ENCODE measurements around the gene ACTN3.
"Not testable (repeated sequence)": the region's sequence is repeated elsewhere in the genome, so short reads cannot be mapped to it uniquely, and the experiment has no call there.

The ACTN3 gene

GRCh38 chr11:66567787-66568123 is 21.1 kb downstream of the ACTN3 start:
- no peak for DNase-seq

DNA sequence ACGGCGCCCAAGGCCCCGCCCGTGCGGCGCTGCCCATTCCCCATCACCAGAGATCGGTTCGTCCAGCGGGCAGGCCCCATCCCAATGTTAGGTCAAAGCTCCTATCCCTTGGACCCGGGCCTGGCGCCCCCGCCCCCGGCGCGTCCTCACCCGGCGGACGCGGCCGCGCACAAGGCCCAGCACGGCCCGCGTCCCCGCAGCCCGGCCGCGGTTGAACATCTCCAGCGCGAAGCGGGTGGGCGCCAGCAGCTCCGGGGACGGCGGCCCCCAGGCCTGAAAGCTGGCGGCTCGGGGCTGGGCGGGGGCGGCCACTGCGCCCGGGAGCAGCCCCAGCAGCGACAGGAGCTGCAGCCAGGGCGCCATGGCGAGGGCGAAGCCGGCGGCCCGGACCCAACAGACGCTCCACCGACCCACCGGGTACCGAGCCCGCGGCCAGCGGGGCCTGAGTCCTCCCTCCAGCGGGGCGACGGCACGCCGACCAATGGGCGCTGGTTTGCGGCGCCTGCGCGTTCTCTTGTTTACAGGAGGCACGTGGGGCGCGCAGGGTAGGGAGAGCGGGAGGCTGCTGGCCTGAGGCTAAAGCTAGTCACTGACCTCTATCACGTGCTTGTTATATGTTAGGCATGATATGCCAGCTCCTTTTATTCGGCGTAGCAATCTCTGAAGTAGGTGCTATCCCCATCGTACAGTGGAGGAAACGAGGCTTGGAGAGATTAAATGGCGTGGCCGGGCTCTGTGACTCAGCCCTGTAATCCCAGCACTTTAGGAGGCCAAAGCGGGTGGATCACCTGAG is 21.6 kb downstream of the ACTN3 start, which contains the start of gene CTSF:
TSS of gene CTSF (minus strand) at position 483 of the 793 bp plus-strand sequence. CDS start at position 363, 120 bp downstream.
- peak; percentile 74 for DNase-seq

GRCh38 chr11:66569076-66569475 is 22.4 kb downstream of the ACTN3 start:
- DNase-seq, result no peak

GRCh38 chr11:66570079-66570849 is 23.6 kb downstream of the ACTN3 start:
- no peak for DNase-seq

- DNase-seq, result no peak
Observed at GRCh38 chr11:66570850-66571180, 24.1 kb downstream of the ACTN3 start.

DNA sequence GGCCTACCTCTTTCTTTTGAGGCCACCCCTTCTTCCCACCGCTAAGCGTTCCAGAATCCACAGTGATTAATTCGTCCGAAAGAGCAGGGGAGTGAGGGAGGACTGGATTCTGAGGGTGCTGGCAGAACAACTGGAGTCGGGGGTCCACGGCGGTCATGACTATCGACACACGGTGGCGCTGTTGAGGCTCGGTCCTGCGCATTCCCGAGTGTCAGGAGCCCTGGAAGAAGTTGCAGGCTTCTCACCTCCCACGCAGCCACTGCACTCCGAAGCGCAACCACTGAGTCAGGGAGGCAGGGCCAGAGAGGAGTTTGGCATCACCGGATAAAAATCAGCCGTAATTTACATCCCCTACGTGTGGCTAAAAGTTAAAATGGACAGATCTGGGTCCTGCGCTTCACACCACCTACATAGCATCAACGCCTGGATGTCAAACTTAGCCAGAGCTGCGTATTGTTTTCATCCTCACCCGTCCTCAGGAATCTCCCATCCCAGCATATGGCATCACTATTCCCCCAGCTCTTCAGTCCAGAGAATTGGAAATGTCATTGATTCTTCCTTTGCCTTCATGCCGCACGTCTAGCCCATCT is 32.4 kb downstream of the ACTN3 start:
- DNase-seq, result peak; percentile 70

DNA sequence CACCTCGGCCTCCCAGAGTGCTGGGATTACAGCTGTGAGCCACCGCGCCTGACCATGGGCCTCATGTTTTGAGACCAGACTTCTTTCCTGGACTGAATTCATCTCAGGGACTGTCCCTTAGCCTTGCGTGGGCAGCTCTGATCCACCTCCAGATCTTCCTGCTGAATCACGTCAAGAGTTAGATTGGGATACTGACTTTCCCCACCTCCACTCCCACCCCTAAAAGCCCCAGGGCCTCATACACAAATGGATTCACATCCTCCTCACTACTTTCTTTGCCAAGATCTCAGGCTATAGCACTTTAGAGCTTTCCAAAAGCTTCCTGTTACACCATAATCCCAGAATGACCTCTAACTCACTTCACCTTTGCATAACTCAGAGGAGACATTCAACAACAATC is 34.1 kb downstream of the ACTN3 start:
- no peak for DNase-seq

GRCh38 chr11:66581261-66581660 is 34.6 kb downstream of the ACTN3 start:
- no peak for DNase-seq

- DNase-seq, result not testable (repeated sequence)
Observed at GRCh38 chr11:66582565-66583147, 36.0 kb downstream of the ACTN3 start.

- DNase-seq, result not testable (repeated sequence)
Observed at GRCh38 chr11:66585447-66585846, 38.7 kb downstream of the ACTN3 start.

DNA sequence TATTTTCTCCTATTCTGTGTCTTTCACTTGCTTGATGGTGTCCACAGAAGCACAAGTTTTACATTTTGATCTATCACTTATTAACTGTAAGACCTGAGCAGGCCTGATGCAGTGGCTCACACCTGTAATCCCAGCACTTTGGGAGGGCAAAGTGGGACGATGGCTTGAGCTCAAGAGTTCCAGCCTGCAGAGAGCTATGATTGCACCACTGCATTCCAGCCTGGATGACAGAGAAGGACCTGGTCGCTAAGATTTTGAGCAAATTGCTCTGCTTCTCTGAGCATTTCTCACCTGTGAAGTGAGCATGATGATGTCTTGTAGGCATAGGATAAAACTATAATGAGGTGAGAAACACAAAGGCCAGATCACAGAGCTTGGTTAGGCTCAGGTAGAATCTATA is 39.4 kb downstream of the ACTN3 start:
- DNase-seq, result no peak

GRCh38 chr11:66589315-66589714 is 42.6 kb downstream of the ACTN3 start:
- not testable (repeated sequence) for DNase-seq

DNA sequence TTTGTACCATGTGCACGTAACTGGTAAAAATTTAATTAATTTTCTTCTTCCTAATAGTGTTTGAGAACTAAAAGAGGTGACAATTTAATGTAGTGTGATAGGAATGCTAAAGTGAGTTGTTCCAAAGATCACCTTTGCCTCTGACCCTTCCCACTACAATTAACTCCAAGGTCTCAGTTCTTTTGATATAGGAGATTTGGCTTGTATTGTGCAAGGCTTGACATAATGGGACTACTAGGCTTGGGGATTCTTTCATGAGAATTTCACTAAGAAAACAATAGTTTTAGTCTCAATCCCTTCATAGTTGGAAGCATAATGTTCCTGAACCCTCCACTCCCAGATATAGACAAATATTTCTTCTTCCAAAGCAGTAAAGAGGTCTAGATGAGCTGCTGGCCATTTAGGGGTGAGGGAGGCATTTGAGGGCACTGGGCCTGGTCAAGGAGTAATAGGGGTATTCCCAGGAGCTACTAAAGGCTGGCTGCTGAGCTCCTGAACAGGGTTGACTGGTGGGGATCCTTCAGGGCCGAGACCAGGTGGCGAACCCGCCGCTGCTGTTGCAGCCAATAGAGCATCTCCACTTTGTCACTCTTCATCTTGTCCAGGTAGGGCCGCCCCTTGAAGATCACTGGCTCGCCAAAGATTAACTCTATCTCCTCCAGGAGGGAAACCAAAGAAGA is 43.4 kb downstream of the ACTN3 start:
- DNase-seq, result no peak

GRCh38 chr11:66591175-66591574 is 44.5 kb downstream of the ACTN3 start:
- DNase-seq, result no peak

- peak; percentile 94 for DNase-seq
Observed at GRCh38 chr11:66592457-66593302, 46.0 kb downstream of the ACTN3 start, which contains the start of the genes CCDC87 and CCS. TSS of gene CCDC87 (minus strand) at chr11:66593063. CDS start at chr11:66593015, 48 bp downstream. TSS of gene CCS (plus strand) at chr11:66593185. CDS start at chr11:66593262, 77 bp downstream.

DNA sequence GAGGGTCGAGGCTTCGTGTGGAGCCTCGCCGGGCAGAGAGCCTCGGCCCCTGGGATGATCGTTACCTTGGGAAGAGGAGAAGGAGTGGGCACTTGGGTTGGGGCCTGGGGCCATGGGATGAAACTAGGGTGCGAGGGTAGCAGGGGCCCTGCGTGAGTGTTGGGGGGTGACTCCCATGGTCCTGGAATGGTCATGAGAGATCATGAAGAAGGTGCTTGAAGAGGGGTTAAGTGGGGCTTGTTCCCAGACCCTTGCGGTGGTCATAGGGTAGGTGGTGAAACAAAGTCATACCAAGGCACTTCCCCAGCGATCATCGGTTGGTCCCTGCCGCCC is 46.6 kb downstream of the ACTN3 start:
- no peak for DNase-seq

DNA sequence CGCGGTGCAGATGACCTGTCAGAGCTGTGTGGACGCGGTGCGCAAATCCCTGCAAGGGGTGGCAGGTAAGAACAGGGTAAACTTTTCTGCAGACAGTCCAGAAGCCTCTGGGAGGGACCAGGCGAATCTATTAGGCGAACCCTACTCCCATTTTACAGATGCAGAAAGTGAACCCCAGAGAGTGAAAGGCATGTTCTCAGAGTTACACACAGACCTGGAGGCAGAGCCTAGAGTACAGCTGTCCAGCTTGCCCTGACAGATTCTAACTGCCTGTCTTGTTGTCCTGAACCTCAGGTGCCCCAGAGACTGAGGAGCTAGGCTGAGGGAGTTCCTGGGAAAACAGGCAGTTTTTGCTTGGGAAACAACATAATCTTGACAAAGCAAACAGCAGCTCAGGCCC is 46.9 kb downstream of the ACTN3 start:
- DNase-seq, result no peak

DNA sequence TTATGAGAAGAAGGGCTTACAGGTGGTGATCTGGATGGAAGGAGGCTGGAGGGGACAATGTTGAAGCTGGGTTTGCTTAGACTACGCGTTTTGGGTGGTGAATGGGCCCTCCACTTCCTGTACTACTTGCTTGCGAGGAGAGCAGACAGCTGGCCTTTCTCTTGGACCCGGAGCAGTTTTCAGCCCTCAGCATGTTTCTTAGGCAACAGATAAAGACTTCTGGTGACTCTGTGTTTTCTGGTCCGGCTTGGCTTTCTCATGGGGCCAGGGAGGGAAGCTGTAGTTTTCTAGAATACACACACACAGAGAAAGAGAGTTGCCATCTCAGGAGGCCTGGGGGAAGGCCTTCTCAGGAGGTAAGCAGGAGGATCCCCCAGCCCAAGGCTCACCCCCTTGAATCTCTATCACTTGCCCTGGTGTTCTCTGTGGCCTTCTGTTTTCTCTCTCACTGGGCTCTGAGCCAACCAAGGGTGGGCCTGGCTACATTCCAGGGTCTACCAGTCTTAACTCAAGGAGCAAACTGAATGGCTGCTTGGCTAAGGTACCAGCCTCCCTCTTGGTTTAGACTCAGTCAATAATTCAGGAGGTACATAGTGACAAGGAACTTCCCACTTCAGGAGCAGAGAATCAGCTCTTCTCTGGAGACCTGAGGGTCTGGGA is 48.7 kb downstream of the ACTN3 start:
- no peak for DNase-seq

DNA sequence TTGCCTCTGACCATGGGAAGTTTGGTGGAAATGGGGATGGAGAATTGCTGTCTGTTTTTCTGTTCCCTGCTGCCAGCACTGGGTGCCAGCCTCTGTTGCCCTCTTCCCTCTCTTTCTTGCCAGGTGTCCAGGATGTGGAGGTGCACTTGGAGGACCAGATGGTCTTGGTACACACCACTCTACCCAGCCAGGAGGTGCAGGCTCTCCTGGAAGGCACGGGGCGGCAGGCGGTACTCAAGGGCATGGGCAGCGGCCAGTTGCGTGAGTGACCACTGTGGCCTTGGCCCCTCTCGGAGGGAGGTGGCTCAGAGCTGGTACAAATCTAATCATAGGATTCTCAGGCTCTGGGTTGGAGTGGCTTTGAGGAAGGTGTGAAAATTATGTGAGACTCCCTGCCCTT is 52.3 kb downstream of the ACTN3 start:
- no peak for DNase-seq

- DNase-seq, result no peak
Observed at GRCh38 chr11:66600219-66600618, 53.5 kb downstream of the ACTN3 start.

- peak; percentile 44 for DNase-seq
Observed at GRCh38 chr11:66600631-66601233, 54.0 kb downstream of the ACTN3 start.
